ENCODE results near the gene NRAP.

- TF ChIP-seq CTCF (IDR thresholded peaks at IDR 0.05; ENCODE audit: low read depth, low read length, missing input control) (no peak), MAX (IDR thresholded peaks at IDR 0.05) (no peak), RXRA (IDR thresholded peaks at IDR 0.05) (no peak), FOXA1 (IDR thresholded peaks at IDR 0.05) (no peak), HNF4A (conservative IDR thresholded peaks at IDR 0.05) (no peak)
Measured at GRCh38 chr10:113647812-113648211, 16.0 kb downstream of the NRAP start.

Data from liver (tissue), 3 donors.